OCI-LY7 (cell line): ENCODE data around the gene SPRY2. TPM values are rescaled to one million over a fixed set of nuclear protein-coding genes. Genes with fewer than 3 reads are reported as not detected.

ENCODE experiments used
- BruUV-seq: library from RNA; stranded (reverse); fragments of 400-500 nt; replicated peaks from 2 replicates; lab custom pipeline; 2021; lab: Mats Ljungman, UMichigan
- CTCF ChIA-PET: fragments of 300-600 bp; sonication (Branson Sonifier 250); formaldehyde crosslinking; loops from one replicate; lab custom pipeline; 2022; ENCODE audit warnings: antibody characterized with exemption; ENCODE audit not compliant: unreplicated experiment; lab: Charles Lee
- POLR2A ChIA-PET: fragments of 300-600 bp; sonication (Branson Sonifier 250); formaldehyde crosslinking; loops from one replicate; lab custom pipeline; 2022; ENCODE audit warnings: antibody characterized with exemption; lab: Charles Lee
- DNase-seq: peaks from one replicate; pipeline ENCODE4 v3.0.0-alpha.2; 2015; ENCODE audit warnings: low spot score
- H2AFZ ChIP-seq: fragments of 200-600 bp; sonication (generic), shearing (Covaris generic); 2 replicates; pipeline ENCODE4 v1.6.1; 2014; ENCODE audit warnings: mild to moderate bottlenecking, antibody characterized with exemption, low read length, moderate library complexity
- H3K27ac ChIP-seq: fragments of 200-600 bp; sonication (generic); 2 replicates; pipeline ENCODE4 v1.5.1; 2014; ENCODE audit warnings: mixed run types, low read depth, mild to moderate bottlenecking, moderate library complexity, low read length, inconsistent platforms; ENCODE audit not compliant: poor library complexity, severe bottlenecking
- H3K36me3 ChIP-seq: fragments of 200-600 bp; sonication (generic); 2 replicates; pipeline ENCODE4 v1.6.1; 2014; ENCODE audit warnings: mild to moderate bottlenecking, antibody characterized with exemption, low read length, moderate library complexity, mixed read lengths; ENCODE audit not compliant: insufficient read depth
- H3K4me1 ChIP-seq: fragments of 200-600 bp; sonication (generic); 2 replicates; pipeline ENCODE4 v1.5.1; 2014; ENCODE audit warnings: mild to moderate bottlenecking, low read length; ENCODE audit not compliant: insufficient read depth, poor library complexity, severe bottlenecking
- H3K4me2 ChIP-seq: fragments of 200-600 bp; sonication (generic); 2 replicates; pipeline ENCODE4 v1.6.1; 2014; ENCODE audit warnings: mild to moderate bottlenecking, low read length
- H3K4me3 ChIP-seq: fragments of 200-600 bp; sonication (generic); 2 replicates; pipeline ENCODE4 v1.5.1; 2014; ENCODE audit warnings: mild to moderate bottlenecking, low read depth, low read length; ENCODE audit not compliant: poor library complexity, severe bottlenecking
- H3K79me2 ChIP-seq: fragments of 200-600 bp; sonication (generic); 2 replicates; pipeline ENCODE4 v1.6.1; 2016; ENCODE audit warnings: low read depth, mild to moderate bottlenecking, low read length, moderate library complexity, mixed read lengths; ENCODE audit not compliant: insufficient read depth
- H3K9me2 ChIP-seq: fragments of 200-600 bp; sonication (generic); 2 replicates; pipeline ENCODE4 v1.6.1; 2016; ENCODE audit warnings: mild to moderate bottlenecking, low read length, mixed read lengths; ENCODE audit not compliant: insufficient read depth
- H3K9me3 ChIP-seq: fragments of 200-600 bp; sonication (generic); 2 replicates; pipeline ENCODE4 v1.6.1; 2014; ENCODE audit warnings: mild to moderate bottlenecking, mixed run types, low read length, mixed read lengths
- H4K20me1 ChIP-seq: fragments of 200-600 bp; sonication (generic); 2 replicates; pipeline ENCODE4 v1.6.1; 2014; ENCODE audit warnings: mild to moderate bottlenecking, antibody characterized with exemption, low read length, moderate library complexity, mixed read lengths; ENCODE audit not compliant: insufficient read depth
- EZH2phosphoT487 ChIP-seq: fragments of 200-600 bp; sonication (generic); IDR thresholded peaks from 2 replicates; pipeline ENCODE4 v1.6.1; 2018; ENCODE audit warnings: low read depth, borderline replicate concordance, mild to moderate bottlenecking, mixed run types, antibody characterized with exemption, low read length, moderate library complexity, mixed read lengths
- intact Hi-C: fragments of 100-400 bp; cut with micrococcal nuclease; formaldehyde crosslinking; loops from one replicate; pipeline ENCODE4 v1.10.0; 2022; ENCODE audit not compliant: unreplicated experiment
- total RNA-seq, 2 experiments: library from RNA; depleted of rRNA in 1 of 2; stranded (reverse); fragments of >200 nt in 1 of 2; shearing (Covaris generic) in 1 of 2; gene quantifications; 2 replicates each; pipeline ENCODE4 v1.2.3, GENCODE V29; 2014 to 2022
- TF ChIP-seq, protein P1 (sequence below): fragments of 200-600 bp; sonication (generic); conservative IDR thresholded peaks from 2 replicates; pipeline ENCODE4 v1.5.1; 2014; ENCODE audit warnings: mild to moderate bottlenecking, antibody characterized with exemption, low read length, moderate library complexity, mixed read lengths

The SPRY2 gene
- total RNA-seq, 2 experiments from 2014 or later = not detected

DNA sequence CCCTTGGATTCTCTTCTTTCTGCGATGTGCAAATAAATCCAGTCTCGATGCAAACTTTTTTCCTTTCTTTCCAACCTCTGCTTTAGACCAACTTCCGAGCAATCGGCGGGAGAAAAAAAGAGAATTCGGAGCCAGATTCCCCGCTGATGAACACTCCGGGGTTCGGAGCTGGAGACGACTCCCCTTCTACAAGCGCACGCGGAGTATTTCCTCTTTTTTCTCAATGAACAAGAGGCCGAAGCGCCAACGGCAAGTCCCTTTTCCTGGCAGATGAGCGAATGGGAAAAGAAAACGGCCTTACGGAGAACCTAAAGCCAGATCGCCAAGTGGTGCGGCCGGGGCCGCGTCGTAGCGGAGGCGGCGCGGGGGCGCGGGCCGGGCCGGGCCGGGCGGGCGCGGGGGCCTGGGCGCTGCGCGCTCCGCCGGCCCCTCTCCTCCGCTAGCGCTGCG is 250 bp downstream of the SPRY2 start:
- no peak overlapping the region for H3K4me3 ChIP-seq
- no TSS peak for BruUV-seq
- H2AFZ ChIP-seq = no peak overlapping the region
- H3K27ac ChIP-seq = no peak overlapping the region
- intact Hi-C loops = no loop called here
- H3K9me3 ChIP-seq = no peaks in the 10 kb centered on the region
- H3K9me2 ChIP-seq = no peaks in the 10 kb centered on the region
- ChIA-PET CTCF (no interaction called here), POLR2A (interaction anchor here (0.6 to 0.7 kb wide), 2 partner anchors 417 to 479 kb away, joined by 3 to 4 read pairs; no protein-coding TSS in a partner anchor)
- TF ChIP-seq EZH2phosphoT487 = no peak
- TF ChIP-seq, protein P1, sequence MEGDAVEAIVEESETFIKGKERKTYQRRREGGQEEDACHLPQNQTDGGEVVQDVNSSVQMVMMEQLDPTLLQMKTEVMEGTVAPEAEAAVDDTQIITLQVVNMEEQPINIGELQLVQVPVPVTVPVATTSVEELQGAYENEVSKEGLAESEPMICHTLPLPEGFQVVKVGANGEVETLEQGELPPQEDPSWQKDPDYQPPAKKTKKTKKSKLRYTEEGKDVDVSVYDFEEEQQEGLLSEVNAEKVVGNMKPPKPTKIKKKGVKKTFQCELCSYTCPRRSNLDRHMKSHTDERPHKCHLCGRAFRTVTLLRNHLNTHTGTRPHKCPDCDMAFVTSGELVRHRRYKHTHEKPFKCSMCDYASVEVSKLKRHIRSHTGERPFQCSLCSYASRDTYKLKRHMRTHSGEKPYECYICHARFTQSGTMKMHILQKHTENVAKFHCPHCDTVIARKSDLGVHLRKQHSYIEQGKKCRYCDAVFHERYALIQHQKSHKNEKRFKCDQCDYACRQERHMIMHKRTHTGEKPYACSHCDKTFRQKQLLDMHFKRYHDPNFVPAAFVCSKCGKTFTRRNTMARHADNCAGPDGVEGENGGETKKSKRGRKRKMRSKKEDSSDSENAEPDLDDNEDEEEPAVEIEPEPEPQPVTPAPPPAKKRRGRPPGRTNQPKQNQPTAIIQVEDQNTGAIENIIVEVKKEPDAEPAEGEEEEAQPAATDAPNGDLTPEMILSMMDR = no peak
- no peak for DNase-seq
- H3K79me2 ChIP-seq = no peaks in the 10 kb centered on the region
- no peaks in the 10 kb centered on the region for H4K20me1 ChIP-seq
- H3K4me1 ChIP-seq = no peaks in the 10 kb centered on the region
- no peak overlapping the region for H3K4me2 ChIP-seq
- H3K36me3 ChIP-seq = no peaks in the 10 kb centered on the region

DNA sequence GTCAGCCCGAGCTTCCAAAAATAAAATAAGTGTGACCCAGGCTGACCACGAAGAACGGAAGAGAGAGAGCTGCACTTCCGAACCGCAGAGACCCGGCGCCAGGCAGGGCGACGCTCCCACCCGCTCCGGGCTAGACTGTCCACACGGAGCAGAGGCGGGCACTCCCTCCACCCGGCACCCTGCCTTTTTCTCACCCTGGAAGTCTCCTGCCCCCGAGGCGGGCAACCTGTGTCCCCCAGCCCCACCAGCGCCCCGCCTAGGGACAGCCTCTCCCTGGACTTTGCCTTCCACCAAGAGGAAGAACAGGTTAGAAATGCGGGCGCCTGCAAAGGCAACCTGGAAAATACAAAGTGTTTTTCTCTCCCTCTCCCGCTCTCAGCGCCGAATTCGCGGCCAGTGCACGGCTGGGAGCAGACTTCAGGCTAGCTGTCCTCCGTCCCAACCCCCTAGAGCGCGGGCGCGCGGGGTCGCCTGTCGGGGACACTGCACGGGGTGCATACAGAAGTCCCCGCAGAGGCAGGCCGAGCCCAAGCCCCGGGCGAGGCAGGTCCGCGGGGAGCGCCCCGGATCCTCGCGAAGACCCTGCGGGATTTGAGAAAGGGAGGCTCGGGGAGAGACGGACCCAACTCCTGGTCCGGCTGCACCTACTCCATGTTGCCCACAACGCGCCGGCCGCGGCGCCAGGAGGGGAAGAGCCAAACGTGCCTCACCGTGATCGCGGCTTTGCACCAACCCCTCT is 845 bp downstream of the SPRY2 start:
- Histone ChIP-seq H3K9me2 (no peaks in the 10 kb centered on the region), H3K9me3 (no peaks in the 10 kb centered on the region), H4K20me1 (no peaks in the 10 kb centered on the region), H3K4me2 (no peak overlapping the region), H2AFZ (no peak overlapping the region), H3K27ac (no peak overlapping the region), H3K4me1 (no peaks in the 10 kb centered on the region), H3K79me2 (no peaks in the 10 kb centered on the region), H3K4me3 (no peak overlapping the region), H3K36me3 (no peaks in the 10 kb centered on the region)
- TF ChIP-seq, protein P1 = no peak
- TF ChIP-seq EZH2phosphoT487 = no peak
- intact Hi-C loops = no loop called here
- BruUV-seq = no TSS peak
- ChIA-PET CTCF (no interaction called here), POLR2A (interaction anchor here (0.6 kb wide), 1 partner anchor 416 kb away, joined by 4 read pairs; no protein-coding TSS in a partner anchor)
- no peak for DNase-seq

DNA sequence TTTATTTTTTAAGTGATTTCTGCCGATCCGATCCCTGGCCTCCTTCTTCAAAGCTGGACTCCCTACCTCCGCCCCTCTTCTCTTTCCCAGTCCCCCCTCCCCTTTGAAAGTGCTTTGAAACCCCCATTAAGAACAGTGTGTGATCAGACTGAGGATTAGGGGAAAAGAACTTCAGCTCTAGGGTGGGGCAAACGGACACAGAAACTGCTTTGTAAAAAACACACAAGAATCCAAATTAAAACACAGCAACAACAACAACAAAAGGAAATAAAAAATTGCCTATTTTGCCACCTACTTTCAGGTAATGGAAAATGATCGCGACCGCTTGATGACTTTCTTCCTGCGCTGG is 1.4 kb downstream of the SPRY2 start:
- Histone ChIP-seq H3K4me2 (no peak overlapping the region), H3K36me3 (no peaks in the 10 kb centered on the region), H3K79me2 (no peaks in the 10 kb centered on the region), H3K4me3 (no peak overlapping the region), H3K9me3 (no peaks in the 10 kb centered on the region), H4K20me1 (no peaks in the 10 kb centered on the region), H3K27ac (no peak overlapping the region), H3K9me2 (no peaks in the 10 kb centered on the region), H3K4me1 (no peaks in the 10 kb centered on the region), H2AFZ (no peak overlapping the region)
- ChIA-PET CTCF (no interaction called here), POLR2A (interaction anchor here (0.6 kb wide), 1 partner anchor 71 kb away, joined by 3 read pairs; no protein-coding TSS in a partner anchor)
- intact Hi-C loops = no loop called here
- DNase-seq = no peak
- no TSS peak for BruUV-seq
- TF ChIP-seq, protein P1 = no peak
- TF ChIP-seq EZH2phosphoT487 = no peak
